Ishikawa (cell line): ENCODE results near the gene REXO5.

Experiments used
- CREB1 ChIP-seq: IDR thresholded peaks from 2 replicates; pipeline ENCODE4 v1.6.1; 2012; ENCODE audit warnings: low read depth
- EP300 ChIP-seq: IDR thresholded peaks from 2 replicates; pipeline ENCODE4 v1.6.1; 2012; ENCODE audit warnings: borderline replicate concordance
- FOXM1 ChIP-seq: IDR thresholded peaks from 2 replicates; pipeline ENCODE4 v1.6.1; 2012; ENCODE audit warnings: low read depth, borderline replicate concordance
- MAX ChIP-seq: IDR thresholded peaks from 2 replicates; pipeline ENCODE4 v1.6.1; 2012
- TAF1 ChIP-seq: IDR thresholded peaks from 2 replicates; pipeline ENCODE4 v1.6.1; 2012; ENCODE audit warnings: low read depth, mild to moderate bottlenecking
- TEAD4 ChIP-seq: IDR thresholded peaks from 2 replicates; pipeline ENCODE4 v1.6.1; 2012

- TF ChIP-seq TAF1 (no peak), TEAD4 (no peak), CREB1 (no peak), FOXM1 (no peak), MAX (no peak), EP300 (no peak)
Measured at GRCh38 chr16:20881503-20881878, 75.2 kb downstream of the REXO5 start.
